D721Med (cell line): ENCODE results near the gene RAPGEF3.

Experiments
- DNase-seq: peaks from one replicate; pipeline ENCODE4 v3.0.0; 2011; ENCODE audit warnings: low spot score; ENCODE audit not compliant: insufficient read length
- FAIRE-seq: peaks from 2 replicates; lab custom pipeline; 2011; peaks lifted over from hg19 to GRCh38; lab: Jason Lieb, UNC
- CTCF ChIP-seq: IDR thresholded peaks from 2 replicates; pipeline ENCODE4 v1.5.1; 2012; ENCODE audit warnings: mild to moderate bottlenecking, control low read depth; ENCODE audit not compliant: insufficient read depth; ENCODE audit errors: missing control alignments

The RAPGEF3 gene

GRCh38 chr12:47725893-47726292 is 32.8 kb downstream of the RAPGEF3 start:
- TF ChIP-seq CTCF, result no peak
- DNase-seq (no peak), FAIRE-seq (no peak)

- FAIRE-seq (no peak), DNase-seq (no peak)
- no peak for TF ChIP-seq CTCF
Observed at GRCh38 chr12:47725091-47725772, 33.4 kb downstream of the RAPGEF3 start, which contains the start of gene ENDOU. Gene ENDOU (minus strand): TSS chr12:47725490. CDS start chr12:47725413, 77 bp downstream.

- no peak for FAIRE-seq
- TF ChIP-seq CTCF, result no peak
- no peak for DNase-seq
Observed at GRCh38 chr12:47722941-47723631, 35.6 kb downstream of the RAPGEF3 start.

- DNase-seq (no peak), FAIRE-seq (no peak)
- no peak for TF ChIP-seq CTCF
Observed at GRCh38 chr12:47722136-47722834, 36.4 kb downstream of the RAPGEF3 start.

GRCh38 chr12:47721431-47721973 is 37.2 kb downstream of the RAPGEF3 start:
- FAIRE-seq, result no peak
- TF ChIP-seq CTCF, result no peak
- DNase-seq, result no peak

GRCh38 chr12:47718531-47718930 is 40.1 kb downstream of the RAPGEF3 start:
- DNase-seq (no peak), FAIRE-seq (no peak)
- no peak for TF ChIP-seq CTCF
